GM19463 (cell line): ENCODE data around the gene G3BP2.
"Not testable (repeated sequence)": the region's sequence is repeated elsewhere in the genome, so short reads cannot be mapped to it uniquely, and the experiment has no call there.

Source experiments
- ATAC-seq: cut with Tn5 transposase; IDR thresholded peaks from one replicate; pipeline ENCODE4 v1.9.1; 2021; ENCODE audit warnings: mild to moderate bottlenecking, moderate library complexity; ENCODE audit not compliant: unreplicated experiment

The G3BP2 gene

DNA sequence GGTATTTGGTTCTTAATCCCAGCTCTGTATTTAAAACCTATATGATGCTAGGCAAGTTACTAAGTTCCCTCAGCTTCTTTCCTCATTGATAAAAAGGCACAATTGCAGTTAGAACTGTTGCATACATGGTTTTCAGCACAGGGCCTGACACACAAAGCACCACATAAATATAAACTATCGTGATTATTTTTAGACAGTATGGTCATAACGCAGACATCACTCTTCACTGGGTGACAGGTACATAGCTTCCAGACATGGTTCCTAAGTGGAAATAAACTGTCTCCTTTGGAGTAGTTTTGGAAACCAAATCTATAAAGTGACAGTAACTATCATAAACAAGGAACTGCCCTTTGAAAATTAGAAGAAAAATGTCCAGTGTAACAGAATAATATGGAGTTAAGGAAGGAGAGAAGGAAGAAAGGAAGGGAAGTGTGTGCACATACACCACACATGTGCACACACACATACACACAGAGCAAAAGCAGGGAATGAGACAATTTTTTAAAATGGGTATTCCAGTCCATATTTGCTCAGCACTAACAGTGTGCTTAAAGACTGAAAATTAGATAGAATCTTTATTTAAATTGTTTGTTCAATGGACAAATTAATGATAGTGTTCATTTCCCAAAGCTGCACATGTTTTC is 12.5 kb upstream of the G3BP2 start:
- ATAC-seq = no peak

DNA sequence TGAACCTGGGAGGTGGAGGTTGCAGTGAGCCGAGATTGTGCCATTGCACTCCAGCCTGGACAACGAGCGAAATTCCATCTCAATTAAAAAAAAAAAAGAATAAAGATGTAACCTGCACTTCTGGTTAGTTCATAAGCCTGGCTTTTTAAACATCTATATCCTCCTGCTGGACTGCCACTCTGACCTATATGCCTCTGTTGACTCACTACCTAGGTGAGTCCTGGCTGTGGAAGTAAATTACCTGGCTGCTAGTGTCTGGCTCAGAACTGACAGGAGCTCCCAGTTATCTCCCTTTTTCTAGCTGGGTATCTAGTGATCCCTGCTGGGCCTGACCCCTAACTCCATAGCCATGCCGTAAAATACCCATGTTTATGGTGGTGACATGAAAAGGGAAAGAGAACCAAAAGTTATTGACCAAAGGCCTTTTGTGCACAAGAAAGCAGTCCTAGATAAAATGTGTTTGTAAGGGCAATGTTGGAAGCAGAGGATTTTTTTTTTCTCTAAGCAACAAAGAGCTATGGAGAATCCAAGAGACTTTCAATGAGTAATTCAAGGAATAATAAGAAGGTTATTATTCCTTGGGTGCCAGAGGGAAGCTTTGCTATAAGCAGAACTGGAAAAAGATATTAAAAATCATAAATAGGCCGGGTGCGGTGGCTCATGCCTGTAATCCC is 10.4 kb upstream of the G3BP2 start:
- no peak for ATAC-seq

GRCh38 chr4:75679876-75680575 is 6.8 kb upstream of the G3BP2 start:
- no peak for ATAC-seq

DNA sequence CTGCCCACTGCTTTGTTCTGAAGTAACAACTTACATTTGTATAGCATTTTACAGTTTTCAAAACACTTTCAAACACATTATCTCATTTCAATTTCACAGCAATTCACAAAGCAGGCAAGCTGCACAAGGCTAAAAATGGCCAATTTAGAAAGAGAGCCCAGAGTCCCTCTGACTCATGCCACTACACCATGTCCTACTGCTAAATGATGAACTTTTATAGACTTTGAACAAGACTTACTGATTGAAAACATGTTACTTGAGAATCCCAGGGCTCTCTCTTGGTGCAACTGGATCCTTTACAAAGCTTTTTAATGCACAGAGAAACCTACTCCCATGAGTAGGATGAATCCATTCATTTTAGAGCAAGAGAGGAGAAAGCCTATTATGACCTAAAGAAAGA is 5.8 kb upstream of the G3BP2 start:
- ATAC-seq = no peak

- no peak for ATAC-seq
These were observed 5.3 kb upstream of the G3BP2 start for GRCh38 chr4:75678473-75678872.

GRCh38 chr4:75675004-75675531 is 1.9 kb upstream of the G3BP2 start:
- no peak for ATAC-seq

DNA sequence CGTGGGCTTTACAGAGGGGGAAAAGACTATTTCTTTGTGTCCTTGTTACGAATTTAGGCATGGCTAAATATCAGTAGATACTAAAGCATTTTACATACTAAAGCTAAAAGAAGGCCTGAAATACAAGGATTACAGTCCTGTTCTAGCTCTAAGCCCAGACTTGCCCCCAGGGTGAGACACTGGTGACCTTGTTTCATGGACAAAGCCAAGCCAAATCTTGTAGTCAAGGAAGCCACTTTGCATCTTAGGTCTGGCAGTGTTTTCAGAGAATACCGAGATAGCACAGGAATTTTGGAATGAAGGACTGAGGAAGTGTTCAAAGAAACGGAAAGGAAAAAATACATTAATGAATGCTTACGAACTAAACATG is 733 bp upstream of the G3BP2 start:
- no peak for ATAC-seq

DNA sequence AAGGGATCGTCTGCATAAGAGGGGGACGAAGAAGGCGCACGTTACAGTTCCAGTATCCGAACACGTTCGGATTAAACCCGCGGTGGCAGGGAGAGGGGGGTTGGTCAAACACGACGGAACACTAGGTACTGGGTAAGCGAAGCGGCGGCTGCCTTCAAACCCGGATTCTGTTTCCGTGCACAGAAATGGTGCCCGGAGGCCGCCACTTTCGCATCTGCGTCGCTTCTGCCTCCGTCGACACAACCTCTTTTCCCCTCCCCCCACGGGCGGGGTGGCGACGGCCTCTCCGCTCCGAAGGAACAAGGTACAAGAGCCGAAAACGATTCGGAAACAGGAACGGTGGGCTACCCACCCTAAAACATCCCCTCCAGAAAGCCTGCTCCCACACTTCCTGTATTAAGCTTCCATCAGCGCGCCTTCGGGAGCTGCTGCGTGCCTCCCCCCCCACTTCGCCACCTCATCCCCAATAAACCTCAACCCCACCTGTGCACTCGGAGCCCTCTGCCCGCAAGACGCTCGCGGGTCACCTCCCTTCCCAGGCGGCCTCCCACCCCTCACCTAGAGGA is 667 bp downstream of the G3BP2 start:
- ATAC-seq = peak; percentile 18

DNA sequence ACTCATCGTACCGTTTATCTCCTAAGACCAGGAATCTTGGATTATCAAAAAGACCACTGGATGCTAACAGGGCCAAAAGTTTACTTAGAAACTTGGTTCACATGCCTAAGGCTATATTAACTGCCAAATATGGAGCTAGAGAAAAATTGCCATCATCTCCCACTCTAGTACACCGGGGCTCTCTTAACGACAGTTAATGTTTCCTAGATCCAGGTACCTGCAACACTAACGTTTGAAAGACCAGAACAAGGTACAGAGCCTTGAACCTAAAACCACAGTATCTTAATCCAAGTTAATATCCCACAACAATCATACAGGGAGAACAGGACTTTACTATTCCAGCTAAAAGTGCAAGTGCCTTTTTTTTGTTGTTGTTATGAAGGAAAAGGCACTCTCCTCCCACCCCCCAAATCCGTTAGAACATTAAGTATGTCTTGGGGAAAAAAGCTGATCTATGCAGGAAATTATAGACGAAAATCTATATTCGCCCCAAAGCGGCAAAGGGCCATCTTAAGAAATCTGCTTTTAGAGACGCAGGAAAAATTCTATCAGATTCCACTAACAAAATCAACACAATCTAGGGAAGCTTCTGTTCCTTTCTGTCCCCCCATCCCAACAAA is 1.3 kb downstream of the G3BP2 start:
- no peak for ATAC-seq

DNA sequence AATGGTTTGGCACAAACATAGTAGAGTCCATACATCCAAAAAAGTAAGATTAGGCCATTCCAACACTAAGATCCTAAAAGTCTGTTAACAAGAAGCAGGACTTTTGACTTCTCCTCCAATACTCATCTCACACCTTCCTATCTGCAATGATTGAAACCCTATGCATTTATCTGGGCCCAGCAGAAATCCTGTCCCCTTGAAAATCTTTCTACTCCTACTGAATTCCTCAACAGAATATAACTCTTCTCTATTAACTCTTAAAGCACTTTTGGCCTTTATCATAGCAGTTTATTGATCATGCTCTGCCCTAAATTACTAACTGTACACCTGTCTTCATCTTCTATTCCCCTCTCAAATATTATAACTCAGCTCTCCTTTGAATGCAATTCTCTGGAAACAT is 4.6 kb downstream of the G3BP2 start:
- ATAC-seq = no peak

DNA sequence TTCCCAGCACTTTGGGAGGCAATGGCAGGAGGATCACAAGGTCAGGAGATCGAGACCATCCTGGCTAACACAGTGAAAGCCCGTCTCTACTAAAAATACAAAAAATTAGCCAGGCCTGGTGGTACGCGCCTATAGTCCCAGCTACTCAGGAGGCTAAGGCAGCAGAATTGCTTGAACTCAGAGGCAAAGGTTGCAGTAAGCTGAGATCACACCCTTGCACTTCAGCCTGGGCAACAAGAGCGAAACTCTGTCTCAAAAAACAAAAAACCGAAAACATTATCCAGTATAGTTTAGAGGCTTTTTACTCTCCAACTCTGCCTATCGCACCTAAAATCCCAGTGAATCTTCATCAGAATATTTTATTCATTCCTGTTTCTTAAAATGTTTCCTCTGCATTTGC is 5.6 kb downstream of the G3BP2 start:
- ATAC-seq = not testable (repeated sequence)

DNA sequence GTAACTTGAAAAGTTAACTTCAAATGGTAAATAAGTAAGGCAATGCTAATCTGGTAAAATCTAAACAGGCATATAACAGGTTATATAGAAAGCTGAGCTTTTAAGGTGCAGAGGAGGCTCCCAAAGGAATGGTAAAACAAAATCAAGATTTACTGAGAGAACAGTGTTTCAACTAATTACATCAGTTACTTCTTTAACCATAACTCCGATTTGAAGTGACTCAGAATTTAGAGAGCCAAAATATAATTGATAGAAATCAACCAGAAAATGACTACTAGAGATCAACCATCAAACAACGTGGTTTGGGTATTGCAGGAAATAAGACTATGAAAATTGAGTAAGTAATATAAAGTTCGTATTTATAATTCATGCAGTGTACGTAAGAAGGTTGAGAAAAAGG is 6.9 kb downstream of the G3BP2 start:
- no peak for ATAC-seq

GRCh38 chr4:75664604-75665003 is 8.6 kb downstream of the G3BP2 start:
- not testable (repeated sequence) for ATAC-seq

- no peak for ATAC-seq
These were observed 10.6 kb downstream of the G3BP2 start for GRCh38 chr4:75662626-75663025.

GRCh38 chr4:75660491-75660890 is 12.7 kb downstream of the G3BP2 start:
- ATAC-seq = no peak

DNA sequence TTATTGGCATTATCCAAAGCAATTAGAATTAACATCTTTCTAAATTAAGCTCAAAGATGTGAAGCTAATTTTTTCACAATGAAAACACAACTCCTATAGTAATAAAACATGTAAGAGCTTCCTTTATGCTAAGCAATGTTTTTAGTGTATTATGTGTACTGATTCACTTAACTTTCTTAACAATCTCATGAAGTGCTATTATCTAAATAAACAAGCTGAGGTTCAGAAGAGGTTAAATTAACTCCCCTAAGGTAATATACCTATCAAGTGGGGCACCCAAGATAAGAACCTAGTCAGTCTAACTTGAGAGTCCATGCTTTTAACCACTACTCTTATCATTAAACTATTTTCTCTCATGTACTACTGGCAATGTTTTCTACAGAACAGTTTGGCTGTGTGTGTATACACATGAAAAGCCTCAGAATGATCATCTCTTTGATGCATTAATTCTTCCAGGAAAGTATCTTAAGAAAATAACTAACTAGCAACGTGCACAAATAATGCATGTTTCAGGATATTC is 13.6 kb downstream of the G3BP2 start:
- ATAC-seq = no peak

- no peak for ATAC-seq
These were observed 14.3 kb downstream of the G3BP2 start for GRCh38 chr4:75658876-75659275.

DNA sequence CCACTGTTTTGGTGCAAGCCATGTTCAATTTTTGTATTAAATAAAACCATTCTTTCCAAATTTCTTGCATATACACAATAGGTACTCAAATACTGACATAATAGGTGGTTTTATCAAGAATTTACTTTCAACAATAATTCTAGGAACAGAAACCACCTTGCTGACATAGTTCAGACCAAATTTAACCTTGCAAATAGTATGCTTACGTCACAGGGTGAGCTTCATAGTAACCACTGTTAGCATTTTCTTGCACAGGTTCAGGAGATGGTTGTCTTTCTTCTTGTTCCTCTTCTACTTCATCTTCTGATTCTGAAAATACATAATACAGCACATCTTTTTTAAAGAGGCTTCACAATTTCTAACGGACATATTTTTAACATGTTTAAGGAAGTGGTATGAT is 17.6 kb downstream of the G3BP2 start:
- ATAC-seq = no peak

DNA sequence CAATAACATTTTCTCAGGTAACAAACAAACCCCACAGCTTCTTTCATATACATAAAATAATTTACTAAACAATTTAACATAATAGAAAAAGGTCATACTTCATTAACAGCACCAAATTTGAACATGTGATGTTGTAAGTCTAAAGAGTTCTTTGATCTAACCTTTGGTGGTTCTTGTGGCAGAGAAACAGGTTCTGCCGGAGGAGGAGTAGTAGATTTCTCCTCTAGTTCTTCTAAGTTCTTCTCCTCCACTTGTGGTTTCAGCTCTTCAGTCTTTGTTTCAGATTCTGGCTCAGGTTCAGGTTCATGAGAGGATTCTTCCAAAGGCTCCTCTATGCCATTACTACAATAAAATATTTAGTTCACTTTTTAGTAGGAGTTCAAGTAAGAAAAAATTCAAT is 18.3 kb downstream of the G3BP2 start:
- no peak for ATAC-seq

DNA sequence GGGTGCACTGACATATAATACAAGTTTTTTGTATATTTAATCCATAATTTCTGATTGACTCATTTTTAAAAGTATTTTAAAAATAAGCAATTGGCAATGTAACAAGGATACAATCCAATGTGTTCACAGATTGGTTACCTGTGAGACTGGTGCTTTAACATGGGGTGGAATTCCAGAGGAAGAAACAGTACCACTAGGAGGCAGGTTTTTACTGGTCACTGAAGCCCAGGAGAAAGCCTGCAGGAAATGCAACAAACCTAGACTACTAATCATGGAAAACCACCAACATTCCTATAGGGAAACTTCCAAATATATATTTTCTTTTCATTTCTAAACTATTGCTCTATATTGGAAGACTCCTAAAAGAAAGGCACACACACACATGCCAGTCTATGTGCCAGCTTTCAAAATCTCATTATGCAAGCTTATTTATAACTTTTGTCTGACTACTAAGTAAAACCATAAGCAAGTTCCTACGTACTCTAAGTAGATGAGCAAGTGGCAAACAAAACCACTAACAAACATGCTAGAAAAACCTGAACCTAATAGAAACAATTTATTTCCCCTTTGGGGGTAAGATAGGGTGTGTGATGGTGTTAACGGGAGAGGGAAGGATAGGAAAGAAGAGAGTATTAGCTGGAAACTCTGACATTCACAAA is 19.2 kb downstream of the G3BP2 start:
- no peak for ATAC-seq

DNA sequence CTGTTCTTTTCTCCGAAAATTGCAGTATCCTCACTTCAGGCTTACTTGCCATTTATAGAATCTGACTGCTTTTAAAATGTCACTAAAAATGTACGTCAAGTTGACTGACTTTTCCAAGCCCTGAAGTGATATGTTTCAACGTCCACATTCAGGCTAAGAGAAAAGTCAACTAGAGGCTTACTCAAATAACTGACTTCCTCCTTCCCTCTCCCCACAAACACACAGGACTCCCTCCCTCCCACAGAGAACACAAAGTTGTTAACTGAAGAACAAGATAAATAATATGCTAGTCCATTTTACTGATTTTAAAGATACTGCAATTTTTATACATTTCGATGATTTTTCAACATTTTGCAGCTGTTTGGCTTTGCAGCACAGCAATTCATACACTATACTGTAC is 29.1 kb downstream of the G3BP2 start:
- ATAC-seq = no peak
